ENCODE measurements around the gene TMEM42. TPM values are rescaled to one million over a fixed set of nuclear protein-coding genes. Genes with fewer than 3 reads are reported as not detected.

TMEM42 gene
- polyA plus RNA-seq, 1 of the 3 experiments (the other 2 are of a cell fraction) = 32.8 TPM

- no peak overlapping the region for H3K9ac ChIP-seq
- no peak overlapping the region for H2AFZ ChIP-seq (ENCODE audit: low read depth)
- H3K79me2 ChIP-seq (ENCODE audit: insufficient read depth) = no peaks in the 10 kb centered on the region
- H3K36me3 ChIP-seq (replicated peaks in 1 of 2; ENCODE audit: control insufficient read depth in 1 of 2, insufficient read depth in 2 of 2, low read length in 1 of 2) = peaks cover 17 to 46% of the 10 kb centered on the region in 2 experiments
- no peak overlapping the region for H3K27ac ChIP-seq (ENCODE audit: low read depth in 2 of 2, low read length in 1 of 2)
- no peak for TF ChIP-seq FOXM1 (IDR thresholded peaks at IDR 0.05; ENCODE audit: low read depth)
- no peak for TF ChIP-seq TAF1 (IDR thresholded peaks at IDR 0.05; ENCODE audit: borderline replicate concordance, low read depth, low read length)
- TF ChIP-seq MXI1 (IDR thresholded peaks at IDR 0.05; ENCODE audit: low read depth, low read length) = no peak
- no peak for TF ChIP-seq RAD21 (IDR thresholded peaks at IDR 0.05; ENCODE audit: low read length)
- TF ChIP-seq EZH2phosphoT487 (IDR thresholded peaks at IDR 0.05; ENCODE audit: borderline replicate concordance, low read depth) = no peak
- no peaks in the 10 kb centered on the region for H3K4me1 ChIP-seq (ENCODE audit: control insufficient read depth in 1 of 2, insufficient read depth in 2 of 2, low read depth in 1 of 2, low read length in 1 of 2)
- no peak overlapping the region for H3K4me2 ChIP-seq
- peaks cover 13% of the 10 kb centered on the region; the same call in 1 of the 2 replicates for H3K9me3 ChIP-seq
- CTCF ChIA-PET = interaction anchor here (0.6 to 0.8 kb wide), 2 partner anchors 8 to 44 kb away, joined by 3 to 5 read pairs; no protein-coding TSS in a partner anchor
- peaks cover 6% of the 10 kb centered on the region for H3F3A ChIP-seq (replicated peaks; ENCODE audit: insufficient read depth)
- POLR2A ChIA-PET = no interaction called here
- no peaks in the 10 kb centered on the region for H3K9me2 ChIP-seq
- H3K27me3 ChIP-seq (ENCODE audit: insufficient read depth) = no peaks in the 10 kb centered on the region
- H3K4me3 ChIP-seq (ENCODE audit: low read depth in 2 of 2, low read length in 1 of 2) = no peak overlapping the region
- H4K20me1 ChIP-seq (ENCODE audit: insufficient read depth) = no peaks in the 10 kb centered on the region
- 94% methylated on average over 7 of the region's 7 CpGs for WGBS (ENCODE audit: low lambda C conversion rate)
- no peak for DNase-seq
Observed at GRCh38 chr3:44833394-44833793, 28.3 kb upstream of the TMEM42 start.

GRCh38 chr3:44835684-44836083, 26.0 kb upstream of the TMEM42 start:
- H3K9ac ChIP-seq = no peak overlapping the region
- no peak overlapping the region for H3K27ac ChIP-seq (ENCODE audit: low read depth in 2 of 2, low read length in 1 of 2)
- H3K79me2 ChIP-seq (ENCODE audit: insufficient read depth) = no peaks in the 10 kb centered on the region
- H3K9me3 ChIP-seq = peaks cover 13% of the 10 kb centered on the region; the same call in 1 of the 2 replicates
- H3K4me1 ChIP-seq (ENCODE audit: control insufficient read depth in 1 of 2, insufficient read depth in 2 of 2, low read depth in 1 of 2, low read length in 1 of 2) = no peaks in the 10 kb centered on the region
- WGBS (ENCODE audit: low lambda C conversion rate) = 98% methylated on average over 3 of the region's 3 CpGs
- H3K9me2 ChIP-seq = no peaks in the 10 kb centered on the region
- peaks cover 7 to 47% of the 10 kb centered on the region in 2 experiments for H3K36me3 ChIP-seq (replicated peaks in 1 of 2; ENCODE audit: control insufficient read depth in 1 of 2, insufficient read depth in 2 of 2, low read length in 1 of 2)
- no peak for DNase-seq
- H4K20me1 ChIP-seq (ENCODE audit: insufficient read depth) = no peaks in the 10 kb centered on the region
- no peaks in the 10 kb centered on the region for H3K27me3 ChIP-seq (ENCODE audit: insufficient read depth)
- H3F3A ChIP-seq (replicated peaks; ENCODE audit: insufficient read depth) = no peaks in the 10 kb centered on the region
- TF ChIP-seq EZH2phosphoT487 (IDR thresholded peaks at IDR 0.05; ENCODE audit: borderline replicate concordance, low read depth) = no peak
- no peak for TF ChIP-seq REST (IDR thresholded peaks at IDR 0.05; ENCODE audit: low read depth, low read length)
- no peak overlapping the region for H2AFZ ChIP-seq (ENCODE audit: low read depth)
- CTCF ChIA-PET = interaction anchor here (1.8 kb wide), 1 partner anchor 10 kb away, joined by 5 read pairs; no protein-coding TSS in a partner anchor
- no peak overlapping the region for H3K4me3 ChIP-seq (ENCODE audit: low read depth in 2 of 2, low read length in 1 of 2)
- POLR2A ChIA-PET = no interaction called here
- no peak overlapping the region for H3K4me2 ChIP-seq

GRCh38 chr3:44842376-44842775, 19.3 kb upstream of the TMEM42 start:
- WGBS (ENCODE audit: low lambda C conversion rate) = 92% methylated on average over 2 of the region's 2 CpGs
- H3K9me3 ChIP-seq = peaks cover 5% of the 10 kb centered on the region; the same call in 1 of the 2 replicates
- H4K20me1 ChIP-seq (ENCODE audit: insufficient read depth) = no peaks in the 10 kb centered on the region
- no peak overlapping the region for H3K4me2 ChIP-seq
- DNase-seq = no peak
- peaks cover 6 to 20% of the 10 kb centered on the region in 2 experiments for H3K36me3 ChIP-seq (replicated peaks in 1 of 2; ENCODE audit: control insufficient read depth in 1 of 2, insufficient read depth in 2 of 2, low read length in 1 of 2)
- peaks cover 0 to 24% of the 10 kb centered on the region in 2 experiments; a peak in 2 of 4 replicates for H3K4me1 ChIP-seq (ENCODE audit: control insufficient read depth in 1 of 2, insufficient read depth in 2 of 2, low read depth in 1 of 2, low read length in 1 of 2)
- H2AFZ ChIP-seq (ENCODE audit: low read depth) = no peak overlapping the region
- ChIA-PET CTCF (interaction anchor here (0.8 kb wide), 1 partner anchor 11 kb away, joined by 3 read pairs; no protein-coding TSS in a partner anchor), POLR2A (no interaction called here)
- H3K9ac ChIP-seq = no peak overlapping the region
- no peaks in the 10 kb centered on the region for H3K27me3 ChIP-seq (ENCODE audit: insufficient read depth)
- no peak overlapping the region for H3K27ac ChIP-seq (ENCODE audit: low read depth in 2 of 2, low read length in 1 of 2)
- no peak overlapping the region for H3K4me3 ChIP-seq (ENCODE audit: low read depth in 2 of 2, low read length in 1 of 2)
- no peaks in the 10 kb centered on the region for H3F3A ChIP-seq (replicated peaks; ENCODE audit: insufficient read depth)
- H3K79me2 ChIP-seq (ENCODE audit: insufficient read depth) = no peaks in the 10 kb centered on the region
- H3K9me2 ChIP-seq = no peaks in the 10 kb centered on the region
- TF ChIP-seq PBX3 (IDR thresholded peaks at IDR 0.05) = no peak
- TF ChIP-seq NFIC (IDR thresholded peaks at IDR 0.05; ENCODE audit: borderline replicate concordance) = no peak
- TF ChIP-seq FOSL2 (IDR thresholded peaks at IDR 0.05; ENCODE audit: borderline replicate concordance, low read depth) = no peak
- no peak for TF ChIP-seq GABPA (IDR thresholded peaks at IDR 0.05; ENCODE audit: low read depth)
- no peak for TF ChIP-seq MEF2A (IDR thresholded peaks at IDR 0.05; ENCODE audit: borderline replicate concordance, low read depth)
- TF ChIP-seq TAF1 (IDR thresholded peaks at IDR 0.05; ENCODE audit: borderline replicate concordance, low read depth, low read length) = no peak
- no peak for TF ChIP-seq ZBTB33 (IDR thresholded peaks at IDR 0.05; ENCODE audit: borderline replicate concordance, low read depth)
- no peak for TF ChIP-seq MAX (IDR thresholded peaks at IDR 0.05; ENCODE audit: low read depth)
- no peak for TF ChIP-seq SIN3A (IDR thresholded peaks at IDR 0.05; ENCODE audit: borderline replicate concordance, low read depth, low read length)
- no peak for TF ChIP-seq POLR2AphosphoS5 (IDR thresholded peaks at IDR 0.05; ENCODE audit: low read depth, low read length)
